HepG2 (cell line): ENCODE data around the gene TEKT5. TPM values are rescaled to one million over a fixed set of nuclear protein-coding genes. Genes with fewer than 3 reads are reported as not detected.
A peak's percentile ranks its signal among the peaks of the same experiment; 100 is the strongest.

Experiments used
- ATAC-seq: fragments of 200-7000 bp; cut with Tn5 transposase; 3 replicates; pipeline ENCODE4 v1.9.1; 2020; ENCODE audit warnings: mild to moderate bottlenecking, moderate library complexity
- BruUV-seq: library from RNA; stranded (reverse); fragments of 400-500 nt; replicated peaks from 2 replicates; lab custom pipeline; 2021; lab: Mats Ljungman, UMichigan
- CTCF ChIA-PET: fragments of 300-600 bp; formaldehyde crosslinking; extraction: SDS; loops from one replicate; lab custom pipeline; 2021; ENCODE audit warnings: low total read pairs, inconsistent platforms, low intra/inter-chr PET ratio; lab: Yijun Ruan, JAX
- POLR2A ChIA-PET: fragments of 350-600 bp; sonication (Branson Sonifier 250); formaldehyde crosslinking; loops from one replicate; lab custom pipeline; 2020; ENCODE audit warnings: antibody characterized with exemption, inconsistent platforms; lab: Yijun Ruan, JAX
- DNase-seq: peaks from one replicate; pipeline ENCODE4 v3.0.0-alpha.2; 2015; ENCODE audit warnings: low spot score
- FAIRE-seq: peaks from 3 replicates; lab custom pipeline; 2011; peaks lifted over from hg19 to GRCh38; lab: Jason Lieb, UNC
- H2AFZ ChIP-seq: one replicate; pipeline ENCODE4 v1.6.1; 2011; ENCODE audit warnings: low read length, inconsistent platforms
- H3K27ac ChIP-seq: fragments of 300-600 bp; 3 replicates; pipeline ENCODE4 v1.8.0; 2011; ENCODE audit warnings: mixed run types, mild to moderate bottlenecking, mixed read lengths, low read length, inconsistent platforms; ENCODE audit not compliant: insufficient read depth; ENCODE audit errors: extremely low read length
- H3K27me3 ChIP-seq, 2 experiments: fragments of 200-600 bp in 1 of 2; 2 replicates in 1 of 2; 3 replicates in 1 of 2; pipeline versions ENCODE4 v1.6.0 to v1.8.0; 2011; ENCODE audit warnings: low read length in 2 of 2, mild to moderate bottlenecking in 2 of 2, moderate library complexity in 2 of 2, inconsistent platforms in 1 of 2; ENCODE audit not compliant: insufficient read depth in 2 of 2, control insufficient read depth in 1 of 2
- H3K36me3 ChIP-seq, 2 experiments: fragments of 200-600 bp in 1 of 2; replicated peaks in 1 of 2; 2 replicates in 1 of 2; 3 replicates in 1 of 2; pipeline versions ENCODE4 v1.5.1 to v1.8.0; 2011; ENCODE audit warnings: low read length in 2 of 2, inconsistent platforms in 1 of 2; ENCODE audit not compliant: insufficient read depth in 2 of 2, control insufficient read depth in 1 of 2
- H3K4me1 ChIP-seq: 2 replicates; pipeline ENCODE4 v1.5.1; 2012; ENCODE audit warnings: low read length, inconsistent platforms; ENCODE audit not compliant: insufficient read depth
- H3K4me2 ChIP-seq: 2 replicates; pipeline ENCODE4 v1.6.0; 2011; ENCODE audit warnings: low read depth, low read length, inconsistent platforms
- H3K4me3 ChIP-seq, 3 experiments: fragments of 200-600 bp in 1 of 3; sonication (generic), shearing (Covaris generic) in 1 of 3; replicated peaks in 1 of 3; 2 replicates each; pipeline ENCODE4 v1.5.1; 2011 to 2016; ENCODE audit warnings: low read length in 3 of 3, inconsistent platforms in 2 of 3, low read depth in 2 of 3, mild to moderate bottlenecking in 2 of 3, control low read depth in 1 of 3, mixed read lengths in 1 of 3; ENCODE audit not compliant: insufficient read depth in 1 of 3
- H3K79me2 ChIP-seq: one replicate; pipeline ENCODE4 v1.6.1; 2011; ENCODE audit warnings: low read length, inconsistent platforms; ENCODE audit not compliant: insufficient read depth
- H3K9ac ChIP-seq: 2 replicates; pipeline ENCODE4 v1.6.0; 2011; ENCODE audit warnings: mild to moderate bottlenecking, low read depth, low read length, inconsistent platforms; ENCODE audit not compliant: insufficient read depth
- H3K9me3 ChIP-seq: 2 replicates; pipeline ENCODE4 v1.5.1; 2012; ENCODE audit warnings: mild to moderate bottlenecking, low read length
- H4K20me1 ChIP-seq: 2 replicates; pipeline ENCODE4 v1.6.0; 2011; ENCODE audit warnings: inconsistent platforms, mild to moderate bottlenecking, low read length, moderate library complexity; ENCODE audit not compliant: insufficient read depth
- CBX5 ChIP-seq: sonication (generic); formaldehyde crosslinking; IDR thresholded peaks from 2 replicates; pipeline ENCODE4 v1.4.0; 2020; ENCODE audit warnings: missing genetic modification reagents, borderline replicate concordance
- CHD4 ChIP-seq: fragments of 200-600 bp; sonication (generic); IDR thresholded peaks from 2 replicates; pipeline ENCODE4 v1.7.0; 2017; ENCODE audit warnings: mild to moderate bottlenecking, low read length, borderline replicate concordance
- CTCF ChIP-seq: sonication (generic); formaldehyde crosslinking; IDR thresholded peaks from 2 replicates; pipeline ENCODE4 v1.5.0; 2020; ENCODE audit warnings: mild to moderate bottlenecking, missing genetic modification reagents, moderate library complexity
- KDM1A ChIP-seq: IDR thresholded peaks from 2 replicates; pipeline ENCODE4 v1.6.1; 2016; ENCODE audit warnings: missing compliant biosample characterization
- RCOR2 ChIP-seq: IDR thresholded peaks from 2 replicates; pipeline ENCODE4 v1.6.1; 2016; ENCODE audit warnings: missing biosample characterization, missing genetic modification reagents
- SMYD3 ChIP-seq: sonication (generic); formaldehyde crosslinking; IDR thresholded peaks from 2 replicates; pipeline ENCODE4 v1.8.1; 2023; ENCODE audit warnings: mild to moderate bottlenecking, missing genetic modification reagents
- ZBTB33 ChIP-seq: sonication (generic); formaldehyde crosslinking; IDR thresholded peaks from 2 replicates; pipeline ENCODE4 v1.4.0; 2020; ENCODE audit warnings: missing genetic modification reagents
- ZMYM2 ChIP-seq: sonication (generic); formaldehyde crosslinking; IDR thresholded peaks from 2 replicates; pipeline ENCODE4 v1.8.0; 2022; ENCODE audit warnings: mild to moderate bottlenecking, missing genetic modification reagents
- ZMYM3 ChIP-seq: sonication (generic); formaldehyde crosslinking; IDR thresholded peaks from 2 replicates; pipeline ENCODE4 v1.5.1; 2020; ENCODE audit warnings: mild to moderate bottlenecking, missing genetic modification reagents
- ZNF629 ChIP-seq: sonication (generic); formaldehyde crosslinking; conservative IDR thresholded peaks from 2 replicates; pipeline ENCODE4 v1.5.0; 2020; ENCODE audit warnings: missing genetic modification reagents
- ZNF878 ChIP-seq: sonication (generic); formaldehyde crosslinking; IDR thresholded peaks from 2 replicates; pipeline ENCODE4 v1.8.1; 2023; ENCODE audit warnings: mild to moderate bottlenecking, missing genetic modification reagents, moderate library complexity
- WGBS: methylation state at CpG from one replicate; pipeline ENCODE4 v1.1.6; 2017; ENCODE audit warnings: low lambda C conversion rate; 5-methylcytosine and 5-hydroxymethylcytosine counted together
- in situ Hi-C: cut with HindIII; loops from 2 replicates; pipeline ENCODE4 v1.10.0; 2017; ENCODE audit warnings: low pct_unique_long_range_greater_than_20kb; ENCODE audit not compliant: extremely low pct_ligation_motif_present
- intact Hi-C: fragments of 100-400 bp; cut with micrococcal nuclease; formaldehyde crosslinking; loops from one replicate; pipeline ENCODE4 v1.10.0; 2022; ENCODE audit not compliant: unreplicated experiment
- polyA plus RNA-seq, 8 experiments: library from polyadenylated mRNA; depleted of rRNA in 3 of 8; stranded (reverse) in 7 of 8; unstranded in 1 of 8; fragments of >200 nt; fragmentation: Illumina TruSeq in 4 of 8; extraction: Trizol in 4 of 8; gene quantifications; 2 replicates each; pipeline versions ENCODE4 v1.2.1 to v1.2.3, GENCODE V29; 2011 to 2016; ENCODE audit warnings: low read depth in 4 of 8, missing spikeins in 1 of 8, mixed read lengths in 1 of 8; ENCODE audit not compliant: insufficient read depth in 1 of 8
- total RNA-seq, 5 experiments: library from RNA; depleted of rRNA; stranded (reverse); fragments of >200 nt; fragmentation: Illumina TruSeq; extraction: Trizol; gene quantifications; 2 replicates each; pipeline ENCODE4 v1.2.3, GENCODE V29; 2016; ENCODE audit warnings: low read depth in 1 of 5

TEKT5 gene
- total and polyA plus RNA-seq, 2 of the 13 experiments (the other 11 are each of a cell fraction or from before 2014, with no cell fraction given), result 0.16 TPM; not detected in 1

GRCh38 chr16:10620120-10620519, 74.6 kb downstream of the TEKT5 start:
- no peaks in the 10 kb centered on the region for H3K27me3 ChIP-seq
- H3K36me3 ChIP-seq, result no peaks in the 10 kb centered on the region
- H3K27ac ChIP-seq, result no peak overlapping the region
- intact Hi-C loops, result no loop called here
- no peaks in the 10 kb centered on the region for H3K9me3 ChIP-seq
- TF ChIP-seq ZMYM2 (peak; percentile 57; the same call in 1 of the 2 replicates), CTCF (CRISPR knock-in tag) (0 out of 2 replicates have a peak, but pooled peaks have one; percentile 6), KDM1A (CRISPR knock-in tag) (peak; percentile 91), CHD4 (peak; percentile 93), ZMYM3 (CRISPR knock-in tag) (peak; percentile 96), ZBTB33 (CRISPR knock-in tag) (peak; percentile 49; the same call in 1 of the 2 replicates), ZNF878 (CRISPR knock-in tag) (no peak), CBX5 (CRISPR knock-in tag) (no peak), RCOR2 (peak; percentile 64; the same call in 1 of the 2 replicates), SMYD3 (no peak), ZNF629 (CRISPR knock-in tag) (peak; percentile 97)
- DNase-seq (no peak), ATAC-seq (no peak), FAIRE-seq (no peak)
- WGBS, result 48% methylated on average over 6 of the region's 6 CpGs
- no peak overlapping the region for H2AFZ ChIP-seq
- no peak overlapping the region for H3K4me2 ChIP-seq
- no peak overlapping the region for H3K4me3 ChIP-seq
- POLR2A ChIA-PET, result no interaction called here
- no TSS peak for BruUV-seq
- H3K79me2 ChIP-seq, result no peaks in the 10 kb centered on the region
- H4K20me1 ChIP-seq, result no peaks in the 10 kb centered on the region
- CTCF ChIA-PET, result no interaction called here
- H3K4me1 ChIP-seq, result peaks cover 90% of the 10 kb centered on the region
- no peak overlapping the region for H3K9ac ChIP-seq
- in situ Hi-C loops, result no loop called here
